HFFc6 (cell line): ENCODE data around the gene SSBP3. TPM values are rescaled to one million over a fixed set of nuclear protein-coding genes. Genes with fewer than 3 reads are reported as not detected.

Source experiments
- DNase-seq: peaks from one replicate; pipeline ENCODE4 v3.0.0-alpha.2; 2018
- H3K27ac Mint-ChIP-seq: 2 replicates; pipeline ENCODE4 v1.8.0; 2020; ENCODE audit warnings: mild to moderate bottlenecking, mixed read lengths
- H3K27me3 Mint-ChIP-seq: 2 replicates; pipeline ENCODE4 v1.8.0; 2021; ENCODE audit warnings: mild to moderate bottlenecking, moderate library complexity, mixed read lengths; ENCODE audit not compliant: insufficient read depth
- H3K36me3 Mint-ChIP-seq: 2 replicates; pipeline ENCODE4 v1.8.0; 2021; ENCODE audit warnings: low read depth, mixed read lengths
- H3K4me1 Mint-ChIP-seq: 2 replicates; pipeline ENCODE4 v1.8.0; 2020; ENCODE audit warnings: low read depth, mixed read lengths
- H3K4me3 Mint-ChIP-seq: 2 replicates; pipeline ENCODE4 v1.8.0; 2020; ENCODE audit warnings: mild to moderate bottlenecking, moderate library complexity, mixed read lengths
- H3K9me3 Mint-ChIP-seq: 2 replicates; pipeline ENCODE4 v1.8.0; 2020; ENCODE audit warnings: mild to moderate bottlenecking, mixed read lengths
- CTCF ChIP-seq: fragments of 200-600 bp; sonication (generic); IDR thresholded peaks from 2 replicates; pipeline ENCODE4 v1.5.0; 2021; ENCODE audit warnings: antibody characterized with exemption, mild to moderate bottlenecking
- total RNA-seq, 6 experiments: library from RNA; stranded (reverse); fragmentation: NEBNext Ultra II Directional; extraction: Animal tissue kit (Norgen Biotek cat#: 25700); gene quantifications; 2 replicates in 1 of 6; 3 replicates in 5 of 6; pipeline ENCODE4 v1.2.3, GENCODE V29; 2021

Gene SSBP3
- total RNA-seq, 6 experiments from 2014 or later = 42.3 to 72.2 (median 58.1) TPM

- no peak overlapping the region for H3K4me3 Mint-ChIP-seq
- H3K4me1 Mint-ChIP-seq = peaks cover 43% of the 10 kb centered on the region
- H3K27me3 Mint-ChIP-seq = no peaks in the 10 kb centered on the region; the same call in 1 of the 2 replicates
- no peak for TF ChIP-seq CTCF
- no peaks in the 10 kb centered on the region for H3K9me3 Mint-ChIP-seq
- no peak overlapping the region; the same call in 1 of the 2 replicates for H3K27ac Mint-ChIP-seq
- peaks cover 15% of the 10 kb centered on the region; the same call in 1 of the 2 replicates for H3K36me3 Mint-ChIP-seq
- peak; percentile 16 for DNase-seq
These were observed 38.6 kb downstream of the SSBP3 start for GRCh38 chr1:54367613-54368012.

- Mint-ChIP-seq H3K4me3 (no peak overlapping the region), H3K9me3 (no peaks in the 10 kb centered on the region), H3K4me1 (peaks cover 36% of the 10 kb centered on the region), H3K27ac (no peak overlapping the region), H3K27me3 (no peaks in the 10 kb centered on the region; the same call in 1 of the 2 replicates), H3K36me3 (0 out of 2 replicates have a peak, but pooled peaks cover 12% of the 10 kb centered on the region)
- no peak for DNase-seq
- TF ChIP-seq CTCF = no peak
These were observed 40.3 kb downstream of the SSBP3 start for GRCh38 chr1:54365847-54366246.

- 0 out of 2 replicates have a peak, but pooled peaks cover 12% of the 10 kb centered on the region for H3K36me3 Mint-ChIP-seq
- no peak for DNase-seq
- no peak overlapping the region for H3K4me3 Mint-ChIP-seq
- peaks cover 32% of the 10 kb centered on the region for H3K4me1 Mint-ChIP-seq
- no peak overlapping the region for H3K27ac Mint-ChIP-seq
- no peaks in the 10 kb centered on the region for H3K9me3 Mint-ChIP-seq
- no peaks in the 10 kb centered on the region; the same call in 1 of the 2 replicates for H3K27me3 Mint-ChIP-seq
- TF ChIP-seq CTCF = no peak
These were observed 40.8 kb downstream of the SSBP3 start for GRCh38 chr1:54365398-54365797.

GRCh38 chr1:54364995-54365394, 41.2 kb downstream of the SSBP3 start:
- H3K27ac Mint-ChIP-seq = no peak overlapping the region
- H3K9me3 Mint-ChIP-seq = no peaks in the 10 kb centered on the region
- TF ChIP-seq CTCF = no peak
- 0 out of 2 replicates have a peak, but pooled peaks cover 8% of the 10 kb centered on the region for H3K36me3 Mint-ChIP-seq
- no peak overlapping the region for H3K4me3 Mint-ChIP-seq
- no peaks in the 10 kb centered on the region; the same call in 1 of the 2 replicates for H3K27me3 Mint-ChIP-seq
- DNase-seq = no peak
- peaks cover 35% of the 10 kb centered on the region for H3K4me1 Mint-ChIP-seq

- no peak for DNase-seq
- H3K4me1 Mint-ChIP-seq = peaks cover 39% of the 10 kb centered on the region
- no peak overlapping the region for H3K27ac Mint-ChIP-seq
- H3K36me3 Mint-ChIP-seq = 0 out of 2 replicates have a peak, but pooled peaks cover 4% of the 10 kb centered on the region
- no peaks in the 10 kb centered on the region for H3K9me3 Mint-ChIP-seq
- no peaks in the 10 kb centered on the region; the same call in 1 of the 2 replicates for H3K27me3 Mint-ChIP-seq
- no peak for TF ChIP-seq CTCF
- H3K4me3 Mint-ChIP-seq = no peak overlapping the region
These were observed 41.6 kb downstream of the SSBP3 start for GRCh38 chr1:54364582-54364981.
